ENCODE data around the gene KCNC2. TPM values are rescaled to one million over a fixed set of nuclear protein-coding genes. Genes with fewer than 3 reads are reported as not detected.

The KCNC2 gene
- total and polyA plus RNA-seq, 11 donors = not detected

- Histone ChIP-seq H3K27me3 (no peaks in the 10 kb centered on the region), H3K4me3 (no peak overlapping the region), H3K27ac (no peak overlapping the region), H3K36me3 (no peaks in the 10 kb centered on the region), H3K9me3 (no peaks in the 10 kb centered on the region), H3K4me1 (no peaks in the 10 kb centered on the region)
- no peak for ATAC-seq
- intact Hi-C loops (cut with DNase I) = no loop called here
- TF ChIP-seq POLR2A (IDR thresholded peaks at IDR 0.05) (no peak), CTCF (IDR thresholded peaks at IDR 0.05) (no peak)
- no peak for DNase-seq
Observed at GRCh38 chr12:75184516-75184915, 25.1 kb downstream of the KCNC2 start.

- TF ChIP-seq POLR2A (IDR thresholded peaks at IDR 0.05) = no peak
- no peak for TF ChIP-seq CTCF (IDR thresholded peaks at IDR 0.05)
- 83 to 92% (median 87%) methylated on average over 4 of the region's 4 CpGs for WGBS, 4 donors
- no peaks in the 10 kb centered on the region for H3K27me3 ChIP-seq
Observed at GRCh38 chr12:75183967-75184366, 25.7 kb downstream of the KCNC2 start.

GRCh38 chr12:75177997-75178396, 31.6 kb downstream of the KCNC2 start:
- TF ChIP-seq POLR2A (IDR thresholded peaks at IDR 0.05) = no peak
- no peak for TF ChIP-seq CTCF (IDR thresholded peaks at IDR 0.05)
- H3K36me3 ChIP-seq = no peaks in the 10 kb centered on the region
- no peak for DNase-seq
- H3K9me3 ChIP-seq = no peaks in the 10 kb centered on the region
- H3K27me3 ChIP-seq = no peaks in the 10 kb centered on the region
- H3K27ac ChIP-seq = no peak overlapping the region
- intact Hi-C loops (cut with DNase I) = no loop called here
- H3K4me1 ChIP-seq = no peaks in the 10 kb centered on the region
- no peak for ATAC-seq
- no peak overlapping the region for H3K4me3 ChIP-seq

More at GRCh38 chr12:75183967-75184366, 25.7 kb downstream of the KCNC2 start:
- Histone ChIP-seq H3K36me3 (no peaks in the 10 kb centered on the region), H3K4me3 (no peak overlapping the region), H3K27ac (no peak overlapping the region), H3K9me3 (no peaks in the 10 kb centered on the region), H3K4me1 (no peaks in the 10 kb centered on the region)
- DNase-seq = no peak
- intact Hi-C loops (cut with DNase I) = no loop called here
- no peak for ATAC-seq

- no peaks in the 10 kb centered on the region for H3K36me3 ChIP-seq
- H3K4me1 ChIP-seq = no peaks in the 10 kb centered on the region
- H3K27ac ChIP-seq = no peak overlapping the region
- intact Hi-C loops (cut with DNase I) = no loop called here
- no peak for ATAC-seq
- H3K9me3 ChIP-seq = no peaks in the 10 kb centered on the region
- TF ChIP-seq CTCF (IDR thresholded peaks at IDR 0.05) (no peak), POLR2A (IDR thresholded peaks at IDR 0.05) (no peak)
- no peak overlapping the region for H3K4me3 ChIP-seq
- H3K27me3 ChIP-seq = no peaks in the 10 kb centered on the region
- no peak for DNase-seq
- WGBS, 4 donors = 59 to 75% (median 66%) methylated on average over 1 of the region's 1 CpG
Observed at GRCh38 chr12:75172611-75173010, 37.0 kb downstream of the KCNC2 start.

Data from heart left ventricle (tissue), 16 donors.